ENCODE data around the gene DCN. TPM values are rescaled to one million over a fixed set of nuclear protein-coding genes. Genes with fewer than 3 reads are reported as not detected.
"Not testable (repeated sequence)": the region's sequence is repeated elsewhere in the genome, so short reads cannot be mapped to it uniquely, and the experiment has no call there.

DCN gene, protein sequence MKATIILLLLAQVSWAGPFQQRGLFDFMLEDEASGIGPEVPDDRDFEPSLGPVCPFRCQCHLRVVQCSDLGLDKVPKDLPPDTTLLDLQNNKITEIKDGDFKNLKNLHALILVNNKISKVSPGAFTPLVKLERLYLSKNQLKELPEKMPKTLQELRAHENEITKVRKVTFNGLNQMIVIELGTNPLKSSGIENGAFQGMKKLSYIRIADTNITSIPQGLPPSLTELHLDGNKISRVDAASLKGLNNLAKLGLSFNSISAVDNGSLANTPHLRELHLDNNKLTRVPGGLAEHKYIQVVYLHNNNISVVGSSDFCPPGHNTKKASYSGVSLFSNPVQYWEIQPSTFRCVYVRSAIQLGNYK
- not detected in 2 replicates for total RNA-seq

DNA sequence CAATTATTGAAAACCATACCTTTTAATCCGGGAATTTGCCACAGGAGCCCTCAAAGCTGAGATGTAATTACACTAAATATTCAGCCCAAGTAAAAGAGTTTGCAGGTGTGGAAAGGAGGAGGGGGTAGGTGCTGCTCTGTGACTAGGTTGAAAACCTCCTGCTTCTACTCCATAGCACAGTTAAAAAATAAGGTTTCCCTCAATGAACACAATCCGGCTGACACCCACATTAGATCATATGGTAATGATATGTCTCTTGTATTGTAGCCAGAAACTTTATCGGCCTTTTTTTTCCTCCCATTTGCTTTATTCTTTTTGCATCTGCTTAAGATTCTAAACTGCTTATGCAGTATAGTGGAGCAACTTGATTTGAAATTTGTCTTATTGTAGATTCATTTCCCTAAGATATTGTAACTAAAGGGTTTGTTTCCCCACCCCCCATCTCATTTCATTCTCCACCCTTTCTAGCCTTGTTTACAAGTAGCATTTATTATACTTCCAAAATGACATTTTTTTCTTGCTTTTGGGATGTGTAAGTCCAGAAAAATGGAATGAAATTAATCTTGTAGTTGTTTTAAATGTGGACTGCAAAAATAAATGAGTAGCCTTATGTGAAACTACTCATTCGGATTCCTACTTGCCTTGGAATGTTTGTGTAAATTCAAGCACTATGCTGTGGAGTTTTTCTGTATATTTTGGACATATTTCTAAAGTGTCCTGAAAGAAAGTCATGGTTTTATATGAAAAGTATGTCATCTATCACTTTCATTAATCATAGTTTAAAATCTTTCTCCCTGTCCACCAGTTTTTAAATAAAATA is at the start of gene DCN:
TSS of gene DCN (minus strand) at position 182 of the 820 bp plus-strand sequence. CDS start 4,265 bp downstream, outside the sequence.
- intact Hi-C loops (cut with micrococcal nuclease), result no loop called here

DNA sequence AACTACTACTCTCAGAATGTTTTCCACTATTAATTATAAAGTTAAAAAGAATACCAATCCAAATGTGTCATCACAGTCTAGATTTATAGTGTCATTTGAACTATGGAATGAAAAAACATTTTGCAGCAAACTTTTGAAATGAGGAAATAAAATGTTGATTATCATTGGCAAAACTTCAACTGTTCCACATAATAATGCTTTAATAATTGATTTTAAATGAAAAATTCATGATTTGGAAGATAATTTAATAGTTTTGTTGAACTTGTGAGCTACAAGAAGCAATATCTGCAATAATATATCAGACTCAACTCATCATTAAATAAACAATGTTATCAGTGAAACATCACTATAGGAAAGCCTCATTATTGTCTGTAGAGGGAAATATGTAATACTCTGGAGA is 48.2 kb upstream of the DCN start:
- intact Hi-C loops (cut with micrococcal nuclease), result no loop called here

DNA sequence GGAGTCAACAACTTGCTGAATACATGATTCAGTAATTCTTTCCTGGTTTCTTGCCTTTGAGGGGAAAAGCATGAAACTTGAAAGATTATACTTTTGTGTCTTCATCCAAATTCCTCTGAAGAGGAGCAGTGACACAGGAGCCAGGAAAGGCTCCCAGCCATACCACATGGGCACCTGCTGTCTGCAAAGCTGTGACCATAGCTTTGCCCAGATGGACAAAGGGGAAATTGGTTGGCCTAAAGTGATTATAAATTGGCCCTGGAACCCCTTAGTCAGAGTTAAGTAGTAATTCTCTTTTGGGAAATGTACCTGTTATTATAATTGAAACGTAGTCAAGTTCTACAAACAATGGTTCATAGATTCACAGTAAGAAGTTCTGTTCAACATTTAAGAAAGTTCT is 44.3 kb upstream of the DCN start:
- intact Hi-C loops (cut with micrococcal nuclease), result no loop called here

DNA sequence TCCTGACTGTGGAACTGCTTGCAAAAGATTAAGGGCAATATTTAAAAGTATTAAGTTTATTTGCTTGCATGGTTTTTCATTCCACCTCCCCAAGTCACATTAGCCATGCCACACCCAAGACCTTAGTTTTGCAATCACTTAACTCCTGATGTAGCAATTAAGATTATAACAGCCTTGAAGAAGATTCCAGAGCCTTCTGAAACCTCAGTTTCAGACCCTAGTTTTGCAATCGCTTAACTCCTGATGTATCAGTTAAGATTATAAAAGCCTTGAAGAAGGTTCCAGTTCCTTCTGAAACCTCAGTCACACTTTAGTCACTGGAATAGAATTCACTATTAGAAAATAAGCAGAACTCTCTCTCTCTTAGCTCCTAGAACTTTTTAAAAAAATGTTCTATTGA is 42.7 kb upstream of the DCN start:
- intact Hi-C loops (cut with micrococcal nuclease), result no loop called here

DNA sequence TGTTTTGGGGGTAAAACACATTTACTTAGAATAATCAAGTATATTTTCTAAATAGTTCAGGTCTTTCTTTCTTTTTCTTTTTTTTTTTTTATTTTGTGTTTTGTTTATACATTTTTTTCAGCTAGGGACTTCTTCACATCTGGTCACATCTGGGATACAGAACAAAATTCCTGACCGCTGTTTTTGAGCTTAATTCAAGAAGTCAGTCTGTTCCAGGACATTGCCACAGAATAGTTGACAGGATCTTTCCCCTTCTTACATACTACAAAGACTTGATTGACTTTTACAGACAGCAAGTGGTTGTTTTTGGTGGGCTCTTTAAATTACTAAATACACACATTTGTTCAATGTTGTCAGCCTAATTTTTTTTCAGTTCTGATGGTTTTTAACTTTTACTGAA is 41.8 kb upstream of the DCN start:
- intact Hi-C loops (cut with micrococcal nuclease), result no loop called here

DNA sequence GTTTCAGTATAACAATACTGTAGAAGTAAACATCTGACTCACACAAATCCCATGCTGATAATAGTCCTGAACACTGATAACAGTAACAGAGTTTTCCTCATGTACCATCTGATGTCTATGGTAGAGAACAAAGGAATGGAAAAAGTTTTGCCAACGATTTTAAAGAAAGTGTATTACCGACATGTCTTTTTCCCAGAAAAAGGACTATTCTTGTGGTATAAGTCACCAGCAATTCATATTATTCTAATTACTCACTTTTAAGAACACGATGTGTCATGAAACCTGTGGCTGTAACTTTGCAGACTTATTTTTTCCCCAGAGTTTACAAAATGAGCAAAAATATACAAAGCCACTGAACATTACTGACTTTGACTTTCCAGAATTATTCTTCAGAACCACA is 40.1 kb upstream of the DCN start:
- intact Hi-C loops (cut with micrococcal nuclease), result no loop called here

DNA sequence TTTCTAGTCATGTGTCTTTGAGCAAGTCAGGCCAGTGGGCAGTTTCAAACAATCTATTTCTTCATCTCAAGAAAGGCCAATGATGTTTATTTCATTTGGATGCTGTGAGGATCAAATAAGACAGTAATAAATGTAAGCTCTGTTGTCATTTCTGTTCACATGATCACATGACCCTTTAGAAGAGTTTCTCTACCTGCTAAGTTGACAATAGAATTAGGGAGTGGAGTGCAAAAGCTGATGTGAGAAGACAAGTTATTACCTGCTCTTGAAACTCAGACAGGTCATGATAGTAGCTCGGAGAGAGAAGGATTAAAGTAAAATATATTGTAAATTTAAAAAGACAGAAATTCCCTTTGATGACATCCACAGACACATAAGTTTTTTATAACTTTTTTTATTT is 37.3 kb upstream of the DCN start:
- intact Hi-C loops (cut with micrococcal nuclease), result no loop called here

DNA sequence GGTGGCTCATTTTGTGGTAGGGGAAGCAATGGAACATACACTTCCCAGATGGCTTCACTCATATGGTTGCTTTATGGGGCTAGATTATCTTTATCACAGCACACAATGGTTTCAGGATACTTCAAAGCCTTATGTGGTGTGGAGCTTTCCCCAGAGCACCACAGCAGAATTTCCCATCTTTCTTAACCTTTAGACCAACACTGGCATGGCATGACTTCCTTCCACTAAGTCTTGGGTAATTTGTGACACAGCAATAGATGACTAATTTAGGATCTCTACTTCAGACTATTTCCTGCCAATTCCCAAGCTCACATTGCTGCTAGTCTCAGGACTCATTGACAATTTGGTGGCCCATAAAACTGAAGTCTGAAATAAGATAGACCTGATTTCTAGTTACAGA is 36.9 kb upstream of the DCN start:
- intact Hi-C loops (cut with micrococcal nuclease), result no loop called here

DNA sequence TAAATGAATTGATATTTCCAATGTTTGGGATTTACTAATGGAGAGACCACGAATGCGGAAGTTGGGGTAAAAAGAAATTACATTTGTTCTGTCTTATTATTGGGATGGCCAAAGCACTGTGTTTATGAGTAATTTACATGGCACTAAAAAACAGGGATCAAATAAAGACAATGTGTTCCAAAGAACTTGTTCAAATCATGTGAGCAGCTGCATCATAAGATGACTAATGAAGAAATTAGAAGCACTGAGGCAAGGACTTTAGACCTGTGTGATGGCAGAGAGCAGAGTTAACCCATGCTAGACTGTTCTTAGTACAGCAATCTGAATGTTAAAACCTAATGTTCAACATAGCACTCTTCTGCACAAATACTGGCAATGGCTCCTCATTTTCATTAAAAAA is 34.3 kb upstream of the DCN start:
- intact Hi-C loops (cut with micrococcal nuclease), result no loop called here

DNA sequence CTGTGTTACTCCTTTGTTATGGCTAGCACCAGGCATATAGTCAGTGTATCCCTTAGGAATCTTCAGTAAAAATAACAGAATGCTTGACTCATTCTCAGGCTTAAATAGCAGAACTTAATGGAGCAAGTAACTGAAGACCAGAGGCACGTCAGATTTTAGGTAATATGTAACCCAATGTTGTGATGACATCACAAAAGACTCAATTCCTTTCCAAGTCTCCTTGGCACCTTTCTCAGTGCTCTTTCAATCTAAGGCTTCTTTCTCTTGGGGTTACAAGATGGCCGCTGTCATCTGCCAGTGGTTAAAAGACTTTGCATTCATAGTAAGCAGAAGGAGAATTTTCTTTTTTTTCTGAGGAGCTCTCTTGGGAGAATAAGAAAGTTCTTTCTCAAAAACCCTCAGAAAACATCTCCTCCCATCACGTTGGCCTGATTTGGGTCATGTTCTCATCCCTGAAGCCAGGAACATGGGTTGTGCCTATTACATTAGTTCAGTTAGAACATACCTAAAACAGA is 33.4 kb upstream of the DCN start:
- intact Hi-C loops (cut with micrococcal nuclease), result no loop called here

DNA sequence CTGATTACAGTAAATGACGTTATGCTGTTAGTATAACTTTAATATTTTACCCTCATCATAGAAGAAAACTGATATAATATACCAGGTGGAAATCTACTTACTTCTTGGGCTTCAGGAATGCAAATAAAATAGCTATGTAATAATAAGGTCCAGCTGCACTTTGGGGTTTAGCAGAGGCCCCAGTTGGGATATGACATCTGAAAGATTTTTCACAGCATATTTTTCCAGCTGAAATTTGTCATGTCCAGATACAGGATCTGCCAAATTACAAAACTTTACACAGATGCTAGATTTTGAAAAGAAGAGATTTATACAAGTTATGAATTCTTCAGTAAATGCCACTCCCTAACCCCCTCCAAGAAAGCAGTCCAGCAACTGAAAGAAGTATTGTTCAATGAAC is 29.2 kb upstream of the DCN start:
- intact Hi-C loops (cut with micrococcal nuclease), result no loop called here

DNA sequence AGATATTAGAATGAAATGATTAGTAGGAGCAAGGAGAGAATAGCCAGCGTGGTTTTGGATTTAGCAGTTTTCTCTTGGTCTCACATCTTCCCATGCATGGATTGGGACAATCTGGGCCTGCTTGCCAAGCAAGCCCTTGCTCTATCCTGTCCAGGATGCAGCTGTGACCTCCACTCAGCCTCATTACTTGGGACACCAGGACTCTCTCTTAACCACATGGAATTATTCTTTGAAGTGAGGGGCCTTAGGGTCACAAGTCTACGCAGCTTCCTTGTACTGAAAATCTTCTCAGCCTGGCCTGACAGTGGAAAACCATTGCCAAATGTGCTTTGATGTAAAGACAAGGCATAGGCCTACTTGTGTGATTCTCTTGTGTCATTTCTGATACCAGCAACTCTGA is 28.0 kb upstream of the DCN start:
- intact Hi-C loops (cut with micrococcal nuclease), result no loop called here

DNA sequence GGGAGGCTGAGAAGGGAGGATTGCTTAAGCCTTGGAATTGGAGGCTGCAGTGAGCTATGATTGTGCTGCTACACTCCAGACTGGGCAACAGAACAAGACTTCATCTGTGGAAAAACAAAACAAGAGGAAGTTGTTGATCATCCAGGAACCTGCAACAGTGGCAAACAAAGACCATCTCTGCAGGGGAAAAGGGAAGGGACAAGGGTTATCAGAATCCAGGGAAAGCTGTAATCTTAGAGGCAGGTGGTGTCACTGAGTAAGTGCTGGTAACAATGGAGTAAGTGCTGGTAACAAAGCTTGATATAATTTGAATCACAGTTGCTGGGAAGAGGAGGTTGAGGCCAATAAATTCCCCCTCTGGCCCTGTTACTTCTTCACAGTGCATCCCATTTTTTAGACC is 27.5 kb upstream of the DCN start:
- intact Hi-C loops (cut with micrococcal nuclease), result no loop called here

DNA sequence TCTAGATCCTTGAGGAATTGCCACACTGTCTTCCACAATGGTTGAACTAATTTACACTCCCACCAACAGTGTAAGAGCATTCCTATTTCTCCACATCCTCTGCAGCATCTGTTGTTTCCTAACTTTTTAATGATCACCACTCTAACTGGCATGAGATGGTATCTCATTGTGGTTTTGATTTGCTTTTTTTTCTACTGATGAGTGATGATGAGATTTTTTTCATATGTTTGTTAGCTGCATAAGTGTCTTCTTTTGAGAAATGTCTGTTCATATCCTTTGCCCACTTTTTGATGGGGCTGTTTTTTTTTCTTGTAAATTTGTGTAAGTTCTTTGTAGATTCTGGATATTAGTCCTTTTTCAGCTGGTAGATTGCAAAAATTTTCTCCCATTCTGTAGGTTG is 24.7 kb upstream of the DCN start:
- intact Hi-C loops (cut with micrococcal nuclease), result not testable (repeated sequence)

DNA sequence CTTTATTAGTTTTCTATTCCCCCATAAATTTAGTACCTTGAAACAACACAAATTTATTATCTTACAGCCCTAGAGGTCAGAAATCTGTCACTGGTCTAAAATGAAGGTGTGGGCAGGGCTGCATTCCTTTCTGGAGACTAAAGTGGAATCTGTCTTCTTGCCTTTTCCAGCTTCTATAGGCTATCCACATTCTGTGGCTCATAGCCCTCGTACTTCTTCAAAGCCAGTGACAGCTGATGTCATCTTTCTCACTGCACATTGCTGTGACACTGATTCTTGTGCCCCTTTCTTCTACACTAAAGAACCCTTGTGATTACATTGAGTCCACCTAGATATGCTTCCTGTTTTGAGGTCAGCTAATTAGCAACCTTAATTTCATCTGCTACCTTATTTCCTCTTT is 23.2 kb upstream of the DCN start:
- intact Hi-C loops (cut with micrococcal nuclease), result no loop called here

DNA sequence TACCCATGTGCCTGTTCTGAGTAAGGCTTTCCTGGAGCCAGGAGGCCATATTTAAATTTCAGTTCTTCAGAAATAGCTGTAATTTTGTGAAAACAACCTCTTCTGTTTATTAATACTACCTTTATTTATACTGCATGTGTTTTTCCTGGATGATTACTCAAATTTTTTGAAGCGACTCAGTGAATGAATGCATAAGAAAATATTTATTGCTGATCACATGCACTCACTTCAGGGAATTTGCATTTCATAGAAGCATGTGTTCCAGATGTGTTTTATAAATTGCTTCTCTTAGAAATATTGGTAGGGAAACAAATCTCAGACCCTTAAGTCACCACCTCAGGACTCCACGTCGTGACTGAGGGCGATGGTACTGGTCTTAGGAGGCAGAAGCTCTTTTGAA is 21.8 kb upstream of the DCN start:
- intact Hi-C loops (cut with micrococcal nuclease), result no loop called here

DNA sequence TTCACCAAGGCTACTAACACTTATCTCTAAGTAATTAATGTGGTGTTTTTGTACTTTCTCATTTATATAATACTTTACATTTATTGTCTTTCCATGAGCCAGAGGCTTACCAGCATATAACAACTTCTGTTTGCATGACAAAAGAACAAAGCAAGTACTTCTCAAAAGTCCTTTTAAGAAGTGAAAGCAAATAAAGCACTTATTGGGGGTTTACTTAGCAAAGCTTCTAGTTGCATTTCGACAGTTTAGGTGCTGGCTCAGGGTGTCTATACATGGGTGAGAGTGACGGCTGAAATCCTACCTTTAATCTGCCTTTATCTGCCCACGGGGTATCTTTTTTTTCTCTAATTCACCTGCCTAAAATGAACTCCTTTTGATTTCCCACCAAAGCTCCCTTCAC is 21.0 kb upstream of the DCN start:
- intact Hi-C loops (cut with micrococcal nuclease), result no loop called here

DNA sequence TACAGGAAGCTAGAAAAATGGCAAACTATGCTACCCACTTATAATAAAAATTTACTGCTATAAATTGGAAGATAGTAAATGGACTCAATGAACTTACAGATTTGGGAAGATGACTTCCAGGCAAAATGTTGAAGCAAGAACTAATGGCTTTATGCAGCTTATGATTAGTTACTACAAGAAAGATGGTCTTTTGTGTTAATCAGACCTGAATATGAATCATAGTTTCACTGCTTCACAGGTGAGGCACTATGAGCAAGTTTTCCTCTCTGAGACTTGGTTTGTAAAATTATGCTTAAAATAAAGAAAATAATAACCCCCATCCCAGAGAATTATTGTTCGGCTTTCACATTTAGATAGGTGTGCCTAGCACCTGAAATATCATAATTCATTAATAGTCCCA is 19.8 kb upstream of the DCN start:
- intact Hi-C loops (cut with micrococcal nuclease), result no loop called here

DNA sequence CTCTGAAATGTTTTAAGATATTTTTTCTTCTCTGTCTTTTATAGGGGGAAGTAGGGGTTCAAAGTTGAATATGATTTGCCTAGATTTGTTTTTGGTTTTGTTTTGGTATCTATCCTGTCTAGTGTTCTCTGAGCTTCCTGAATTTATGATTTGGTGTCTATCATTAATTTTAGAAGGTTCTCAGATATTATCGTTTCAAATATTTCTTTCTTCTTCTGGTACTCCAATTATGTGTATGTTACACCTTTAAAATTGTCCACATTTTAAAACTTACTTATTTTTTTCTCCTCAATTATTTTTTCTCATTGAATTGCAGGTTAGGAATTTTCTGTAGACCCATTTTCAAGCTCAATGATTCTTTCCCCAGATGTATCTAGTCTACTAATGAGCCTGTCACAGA is 13.8 kb upstream of the DCN start:
- intact Hi-C loops (cut with micrococcal nuclease), result no loop called here

DNA sequence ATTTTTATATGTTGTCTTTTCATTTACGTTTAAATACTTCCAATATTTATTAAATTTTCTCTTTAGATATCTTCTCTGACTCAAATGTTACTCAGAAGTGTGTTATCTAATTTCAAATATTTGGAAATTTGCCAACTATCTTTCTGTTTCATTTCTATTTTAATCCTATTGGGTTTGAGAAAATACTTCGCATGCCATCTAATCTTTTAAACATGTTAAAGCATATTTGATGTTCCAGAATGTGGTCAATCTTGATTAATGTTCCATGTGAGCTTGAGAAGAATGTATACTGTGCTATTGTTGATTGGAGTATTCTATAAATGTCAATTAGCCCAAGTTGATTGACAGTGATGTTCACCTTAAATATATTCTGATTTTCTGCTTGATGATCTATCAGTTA is 11.9 kb upstream of the DCN start:
- intact Hi-C loops (cut with micrococcal nuclease), result no loop called here

DNA sequence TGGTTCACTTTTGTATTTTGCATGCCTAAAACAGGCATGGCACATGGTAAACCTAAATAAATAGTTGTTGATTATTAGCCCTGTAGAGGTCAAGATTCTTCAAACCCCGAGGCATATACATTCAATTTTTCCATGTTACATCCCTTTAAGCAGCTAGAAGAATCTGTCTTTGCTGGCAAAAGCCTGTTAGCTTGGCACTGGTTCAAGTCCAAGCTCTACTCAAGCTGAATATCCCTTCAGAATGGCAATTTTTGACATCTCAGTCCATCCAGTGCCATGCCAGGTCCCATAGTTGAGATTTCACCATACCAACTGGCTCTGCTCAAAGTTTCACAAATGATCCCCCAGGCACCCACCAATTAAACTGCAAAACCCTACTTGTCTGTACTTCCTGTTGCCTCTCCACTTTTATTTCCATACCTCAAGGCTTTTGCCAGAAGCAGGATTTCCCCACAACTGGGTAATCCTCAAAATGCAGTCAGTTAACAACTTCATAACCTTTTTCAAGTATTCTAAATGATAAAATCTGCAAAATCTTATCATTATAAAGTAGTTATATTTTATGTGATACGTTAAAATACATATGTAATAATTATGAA is 9.0 kb upstream of the DCN start:
- intact Hi-C loops (cut with micrococcal nuclease), result no loop called here

DNA sequence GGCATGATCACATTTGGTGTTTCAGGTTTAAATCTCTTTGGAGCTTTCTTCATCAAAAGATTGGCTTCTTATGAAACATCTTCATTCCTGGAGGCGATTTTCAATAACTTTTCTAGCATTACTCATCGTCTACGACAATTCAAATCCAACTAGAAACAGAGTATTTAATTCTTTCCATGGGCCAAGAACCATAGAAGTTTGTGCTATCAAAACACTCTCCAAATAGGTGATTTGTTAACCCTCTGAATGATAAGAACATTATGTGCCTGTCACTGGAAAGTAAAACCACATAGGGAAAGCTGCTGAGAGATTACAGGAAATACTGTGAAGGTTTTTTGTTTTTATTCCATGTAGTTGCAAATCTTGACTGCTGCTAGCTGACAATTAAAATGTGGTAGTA is 6.9 kb upstream of the DCN start:
- intact Hi-C loops (cut with micrococcal nuclease), result no loop called here
